ENCODE measurements around the gene TMEM30B.

TMEM30B gene, protein sequence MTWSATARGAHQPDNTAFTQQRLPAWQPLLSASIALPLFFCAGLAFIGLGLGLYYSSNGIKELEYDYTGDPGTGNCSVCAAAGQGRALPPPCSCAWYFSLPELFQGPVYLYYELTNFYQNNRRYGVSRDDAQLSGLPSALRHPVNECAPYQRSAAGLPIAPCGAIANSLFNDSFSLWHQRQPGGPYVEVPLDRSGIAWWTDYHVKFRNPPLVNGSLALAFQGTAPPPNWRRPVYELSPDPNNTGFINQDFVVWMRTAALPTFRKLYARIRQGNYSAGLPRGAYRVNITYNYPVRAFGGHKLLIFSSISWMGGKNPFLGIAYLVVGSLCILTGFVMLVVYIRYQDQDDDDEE

GRCh38 chr14:61281186-61281947 is at the start of gene TMEM30B:
TMEM30B (minus strand) TSS chr14:61281338; CDS start chr14:61281147, 191 bp downstream.
- TF ChIP-seq YY1 (IDR thresholded peaks at IDR 0.05; ENCODE audit: insufficient read depth, insufficient read length) (no peak), SUZ12 (IDR thresholded peaks at IDR 0.05; ENCODE audit: extremely low read depth, insufficient read depth, insufficient read length) (no peak), ZNF274 (IDR thresholded peaks at IDR 0.05; ENCODE audit: low read depth, low read length) (no peak)
- no peaks in the 10 kb centered on the region for H3K36me3 ChIP-seq (ENCODE audit: insufficient read depth, insufficient read length, low read length)
- H3K4me1 ChIP-seq (ENCODE audit: insufficient read depth, insufficient read length) = peaks cover 6% of the 10 kb centered on the region
- no peak for DNase-seq (ENCODE audit: low read depth, low spot score)
- H3K4me3 ChIP-seq (ENCODE audit: insufficient read length, low read depth) = peak within 1 kb of the TSS; percentile 70
- H3K9me3 ChIP-seq (ENCODE audit: insufficient read depth, low read length) = peaks cover 8% of the 10 kb centered on the region; the same call in 1 of the 2 replicates
- peak within 1 kb of the TSS; percentile 61 for H3K9ac ChIP-seq (ENCODE audit: insufficient read length, low read depth)
- peaks cover 19% of the 10 kb centered on the region for H3K27me3 ChIP-seq (ENCODE audit: insufficient read depth, insufficient read length)

DNA sequence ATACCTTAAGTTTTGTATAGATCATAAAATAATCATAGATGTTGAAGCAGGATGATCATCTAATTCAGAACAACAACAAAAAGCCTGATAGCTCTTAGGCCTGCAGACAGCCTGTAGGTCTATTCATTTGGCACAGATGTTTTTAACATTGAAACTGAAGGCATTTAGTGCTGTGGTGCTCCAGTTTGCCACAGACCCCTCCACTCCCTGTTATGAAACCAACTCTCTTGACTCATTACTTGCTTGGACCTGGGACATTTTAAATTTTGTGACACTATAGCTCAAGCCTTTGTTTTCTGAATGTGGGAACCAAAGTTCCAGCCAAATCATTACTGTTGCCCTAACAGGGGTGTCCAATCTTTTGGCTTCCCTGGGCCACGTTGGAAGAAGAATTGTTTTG is 49.4 kb upstream of the TMEM30B start:
- Histone ChIP-seq H3K36me3 (ENCODE audit: insufficient read depth, insufficient read length, low read length) (no peaks in the 10 kb centered on the region), H3K9ac (ENCODE audit: insufficient read length, low read depth) (no peak overlapping the region), H3K9me3 (ENCODE audit: insufficient read depth, low read length) (0 out of 2 replicates have a peak, but pooled peaks cover 8% of the 10 kb centered on the region), H3K27me3 (ENCODE audit: insufficient read depth, insufficient read length) (no peaks in the 10 kb centered on the region), H3K4me3 (ENCODE audit: insufficient read length, low read depth) (no peak overlapping the region), H3K4me1 (ENCODE audit: insufficient read depth, insufficient read length) (peaks cover 3% of the 10 kb centered on the region)
- no peak for DNase-seq (ENCODE audit: low read depth, low spot score)
- TF ChIP-seq SUZ12 (IDR thresholded peaks at IDR 0.05; ENCODE audit: extremely low read depth, insufficient read depth, insufficient read length) (no peak), YY1 (IDR thresholded peaks at IDR 0.05; ENCODE audit: insufficient read depth, insufficient read length) (no peak), ZNF274 (IDR thresholded peaks at IDR 0.05; ENCODE audit: low read depth, low read length) (no peak)

GRCh38 chr14:61329478-61330051 is 48.4 kb upstream of the TMEM30B start:
- Histone ChIP-seq H3K9ac (ENCODE audit: insufficient read length, low read depth) (no peak overlapping the region), H3K4me1 (ENCODE audit: insufficient read depth, insufficient read length) (peaks cover 3% of the 10 kb centered on the region), H3K36me3 (ENCODE audit: insufficient read depth, insufficient read length, low read length) (no peaks in the 10 kb centered on the region), H3K27me3 (ENCODE audit: insufficient read depth, insufficient read length) (no peaks in the 10 kb centered on the region), H3K4me3 (ENCODE audit: insufficient read length, low read depth) (no peak overlapping the region), H3K9me3 (ENCODE audit: insufficient read depth, low read length) (0 out of 2 replicates have a peak, but pooled peaks cover 12% of the 10 kb centered on the region)
- no peak for DNase-seq (ENCODE audit: low read depth, low spot score)
- no peak for TF ChIP-seq YY1 (IDR thresholded peaks at IDR 0.05; ENCODE audit: insufficient read depth, insufficient read length)
- no peak for TF ChIP-seq ZNF274 (IDR thresholded peaks at IDR 0.05; ENCODE audit: low read depth, low read length)
- TF ChIP-seq SUZ12 (IDR thresholded peaks at IDR 0.05; ENCODE audit: extremely low read depth, insufficient read depth, insufficient read length) = no peak

DNA sequence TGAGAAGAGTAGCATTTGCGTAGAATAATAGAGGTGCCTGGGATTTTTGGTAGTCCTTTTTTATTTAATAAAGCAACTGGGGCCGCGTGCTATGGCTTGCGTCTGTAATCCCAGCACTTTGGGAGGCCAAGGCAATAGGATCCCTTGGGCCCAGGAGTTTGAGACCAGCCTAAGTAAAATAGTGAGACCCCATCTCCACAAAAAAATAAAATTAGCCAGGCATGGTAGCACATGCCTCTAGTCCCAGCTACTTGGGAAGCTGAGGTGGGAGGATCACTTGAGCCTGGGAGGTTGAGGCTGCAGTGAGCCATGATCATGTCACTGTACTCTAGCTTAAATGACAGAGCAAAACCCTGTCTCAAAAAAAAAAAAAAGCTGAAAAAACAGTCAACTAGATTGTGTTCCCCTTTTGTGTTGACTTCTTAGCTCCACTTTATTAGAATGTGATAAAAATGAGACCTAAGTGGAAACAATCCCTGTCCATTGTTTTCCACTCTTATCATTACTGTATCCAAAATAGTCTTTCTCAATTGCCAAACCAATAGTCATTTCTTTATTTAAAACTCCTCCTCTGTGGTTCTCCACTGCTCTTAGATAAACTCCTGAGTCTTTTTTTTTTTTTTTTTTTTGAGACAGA is 47.6 kb upstream of the TMEM30B start:
- no peaks in the 10 kb centered on the region for H3K27me3 ChIP-seq (ENCODE audit: insufficient read depth, insufficient read length)
- H3K36me3 ChIP-seq (ENCODE audit: insufficient read depth, insufficient read length, low read length) = no peaks in the 10 kb centered on the region
- 0 out of 2 replicates have a peak, but pooled peaks cover 12% of the 10 kb centered on the region for H3K9me3 ChIP-seq (ENCODE audit: insufficient read depth, low read length)
- H3K4me1 ChIP-seq (ENCODE audit: insufficient read depth, insufficient read length) = peaks cover 3% of the 10 kb centered on the region
- H3K4me3 ChIP-seq (ENCODE audit: insufficient read length, low read depth) = no peak overlapping the region
- TF ChIP-seq ZNF274 (IDR thresholded peaks at IDR 0.05; ENCODE audit: low read depth, low read length) = no peak
- TF ChIP-seq SUZ12 (IDR thresholded peaks at IDR 0.05; ENCODE audit: extremely low read depth, insufficient read depth, insufficient read length) = no peak
- TF ChIP-seq YY1 (IDR thresholded peaks at IDR 0.05; ENCODE audit: insufficient read depth, insufficient read length) = no peak
- no peak for DNase-seq (ENCODE audit: low read depth, low spot score)
- H3K9ac ChIP-seq (ENCODE audit: insufficient read length, low read depth) = no peak overlapping the region

GRCh38 chr14:61326847-61327246 is 45.7 kb upstream of the TMEM30B start:
- H3K9me3 ChIP-seq (ENCODE audit: insufficient read depth, low read length) = 0 out of 2 replicates have a peak, but pooled peaks cover 12% of the 10 kb centered on the region
- peaks cover 15% of the 10 kb centered on the region for H3K27me3 ChIP-seq (ENCODE audit: insufficient read depth, insufficient read length)
- H3K4me1 ChIP-seq (ENCODE audit: insufficient read depth, insufficient read length) = peaks cover 6% of the 10 kb centered on the region
- TF ChIP-seq YY1 (IDR thresholded peaks at IDR 0.05; ENCODE audit: insufficient read depth, insufficient read length) = no peak
- no peak for TF ChIP-seq SUZ12 (IDR thresholded peaks at IDR 0.05; ENCODE audit: extremely low read depth, insufficient read depth, insufficient read length)
- no peak for TF ChIP-seq ZNF274 (IDR thresholded peaks at IDR 0.05; ENCODE audit: low read depth, low read length)
- no peak overlapping the region for H3K9ac ChIP-seq (ENCODE audit: insufficient read length, low read depth)
- no peak overlapping the region for H3K4me3 ChIP-seq (ENCODE audit: insufficient read length, low read depth)
- H3K36me3 ChIP-seq (ENCODE audit: insufficient read depth, insufficient read length, low read length) = no peaks in the 10 kb centered on the region
- DNase-seq (ENCODE audit: low read depth, low spot score) = no peak

GRCh38 chr14:61326146-61326545 is 45.0 kb upstream of the TMEM30B start:
- peaks cover 19% of the 10 kb centered on the region for H3K27me3 ChIP-seq (ENCODE audit: insufficient read depth, insufficient read length)

More at GRCh38 chr14:61326146-61326545, 45.0 kb upstream of the TMEM30B start:
- Histone ChIP-seq H3K4me3 (ENCODE audit: insufficient read length, low read depth) (no peak overlapping the region), H3K9ac (ENCODE audit: insufficient read length, low read depth) (no peak overlapping the region), H3K36me3 (ENCODE audit: insufficient read depth, insufficient read length, low read length) (no peaks in the 10 kb centered on the region), H3K4me1 (ENCODE audit: insufficient read depth, insufficient read length) (peaks cover 6% of the 10 kb centered on the region), H3K9me3 (ENCODE audit: insufficient read depth, low read length) (0 out of 2 replicates have a peak, but pooled peaks cover 12% of the 10 kb centered on the region)
- TF ChIP-seq SUZ12 (IDR thresholded peaks at IDR 0.05; ENCODE audit: extremely low read depth, insufficient read depth, insufficient read length) (no peak), ZNF274 (IDR thresholded peaks at IDR 0.05; ENCODE audit: low read depth, low read length) (no peak), YY1 (IDR thresholded peaks at IDR 0.05; ENCODE audit: insufficient read depth, insufficient read length) (no peak)
- no peak for DNase-seq (ENCODE audit: low read depth, low spot score)

All from NT2/D1 (cell line).